GM13976 (cell line): ENCODE measurements around the gene KIAA0232.

Experiments
- DNase-seq: peaks from one replicate; pipeline ENCODE4 v3.0.0; 2012; ENCODE audit warnings: low spot score
- in situ Hi-C: fragments of 300-500 bp; cut with MboI; formaldehyde crosslinking; loops from one replicate; pipeline ENCODE4 v1.12.0; 2022; ENCODE audit warnings: low sequenced_read_pairs, mixed read lengths, inconsistent platforms; ENCODE audit not compliant: unreplicated experiment
- TF ChIP-seq, protein P1 (sequence below): IDR thresholded peaks from 2 replicates; pipeline ENCODE4 v1.5.1; 2012; ENCODE audit warnings: borderline replicate concordance, mild to moderate bottlenecking; ENCODE audit not compliant: insufficient read depth; ENCODE audit errors: extremely low read depth, missing control alignments, control extremely low read depth

KIAA0232 gene

GRCh38 chr4:6876440-6876839 is 93.9 kb downstream of the KIAA0232 start:
- in situ Hi-C loops, result loop anchor here (25.0 kb wide), 1 partner anchor 164 kb away; the partner anchor contains the start of genes BLOC1S4 and MRFAP1L1
- TF ChIP-seq, protein P1, sequence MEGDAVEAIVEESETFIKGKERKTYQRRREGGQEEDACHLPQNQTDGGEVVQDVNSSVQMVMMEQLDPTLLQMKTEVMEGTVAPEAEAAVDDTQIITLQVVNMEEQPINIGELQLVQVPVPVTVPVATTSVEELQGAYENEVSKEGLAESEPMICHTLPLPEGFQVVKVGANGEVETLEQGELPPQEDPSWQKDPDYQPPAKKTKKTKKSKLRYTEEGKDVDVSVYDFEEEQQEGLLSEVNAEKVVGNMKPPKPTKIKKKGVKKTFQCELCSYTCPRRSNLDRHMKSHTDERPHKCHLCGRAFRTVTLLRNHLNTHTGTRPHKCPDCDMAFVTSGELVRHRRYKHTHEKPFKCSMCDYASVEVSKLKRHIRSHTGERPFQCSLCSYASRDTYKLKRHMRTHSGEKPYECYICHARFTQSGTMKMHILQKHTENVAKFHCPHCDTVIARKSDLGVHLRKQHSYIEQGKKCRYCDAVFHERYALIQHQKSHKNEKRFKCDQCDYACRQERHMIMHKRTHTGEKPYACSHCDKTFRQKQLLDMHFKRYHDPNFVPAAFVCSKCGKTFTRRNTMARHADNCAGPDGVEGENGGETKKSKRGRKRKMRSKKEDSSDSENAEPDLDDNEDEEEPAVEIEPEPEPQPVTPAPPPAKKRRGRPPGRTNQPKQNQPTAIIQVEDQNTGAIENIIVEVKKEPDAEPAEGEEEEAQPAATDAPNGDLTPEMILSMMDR, result no peak
- DNase-seq, result no peak

DNA sequence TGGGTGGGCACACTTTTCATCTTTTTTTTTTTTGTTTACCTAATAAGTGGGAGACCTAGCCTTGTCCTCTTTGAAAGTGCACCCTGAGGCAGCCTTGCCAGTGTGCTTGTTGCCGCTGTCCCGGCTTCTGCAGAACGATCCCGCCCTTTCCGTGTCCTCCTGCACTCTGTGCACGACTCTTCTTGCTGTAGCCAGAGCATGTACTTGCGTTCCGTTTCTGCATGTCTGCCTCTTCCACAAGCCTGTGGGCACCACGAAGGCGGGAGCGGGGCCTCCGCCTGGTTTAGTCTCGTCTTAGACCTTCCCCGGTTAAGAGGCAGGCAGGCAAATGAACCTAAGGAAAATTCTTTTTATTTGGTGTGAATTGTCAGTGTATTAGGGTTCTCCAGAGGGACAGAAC is 94.5 kb downstream of the KIAA0232 start:
- DNase-seq, result no peak
- in situ Hi-C loops, result loop anchor here (25.0 kb wide), 1 partner anchor 165 kb away; the partner anchor contains the start of genes BLOC1S4 and MRFAP1L1
- TF ChIP-seq, protein P1, result no peak

DNA sequence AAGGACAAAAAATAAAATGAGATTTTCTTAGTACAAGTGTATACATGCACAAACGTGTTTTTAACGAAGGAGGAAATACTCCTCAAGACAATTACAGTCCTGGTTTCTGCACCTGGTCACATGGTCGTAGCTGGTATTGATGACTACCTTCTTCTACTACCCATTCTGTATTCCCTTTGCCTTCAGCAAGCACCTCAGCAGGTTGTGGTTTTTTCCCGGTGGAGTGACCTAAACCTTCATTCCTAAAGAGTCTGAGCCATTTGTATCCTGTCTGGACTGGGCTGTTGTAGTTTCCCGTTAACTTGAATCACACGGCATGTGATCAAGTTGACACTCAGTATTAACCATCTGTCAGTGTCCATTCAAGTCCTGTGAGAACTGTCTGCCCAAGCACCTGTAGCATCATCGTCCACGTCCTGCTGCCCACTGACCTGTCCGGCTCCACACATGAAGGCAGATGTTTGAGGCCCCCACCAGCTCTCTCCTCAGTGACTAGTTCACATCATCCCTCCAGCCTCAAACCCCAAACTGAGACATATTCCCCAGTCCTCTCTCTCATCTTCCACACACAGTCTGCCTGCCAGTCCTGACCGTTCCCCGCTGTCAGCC is 96.0 kb downstream of the KIAA0232 start:
- TF ChIP-seq, protein P1, result no peak
- in situ Hi-C loops, result loop anchor here (25.0 kb wide), 1 partner anchor 166 kb away; the partner anchor contains the start of genes BLOC1S4 and MRFAP1L1

GRCh38 chr4:6880691-6881090 is 98.2 kb downstream of the KIAA0232 start:
- DNase-seq, result no peak
- in situ Hi-C loops, result loop anchor here (25.0 kb wide), 1 partner anchor 168 kb away; the partner anchor contains the start of genes BLOC1S4 and MRFAP1L1
- TF ChIP-seq, protein P1, result no peak

More for the DNA sequence above, 96.0 kb downstream of the KIAA0232 start:
- no peak for DNase-seq

DNA sequence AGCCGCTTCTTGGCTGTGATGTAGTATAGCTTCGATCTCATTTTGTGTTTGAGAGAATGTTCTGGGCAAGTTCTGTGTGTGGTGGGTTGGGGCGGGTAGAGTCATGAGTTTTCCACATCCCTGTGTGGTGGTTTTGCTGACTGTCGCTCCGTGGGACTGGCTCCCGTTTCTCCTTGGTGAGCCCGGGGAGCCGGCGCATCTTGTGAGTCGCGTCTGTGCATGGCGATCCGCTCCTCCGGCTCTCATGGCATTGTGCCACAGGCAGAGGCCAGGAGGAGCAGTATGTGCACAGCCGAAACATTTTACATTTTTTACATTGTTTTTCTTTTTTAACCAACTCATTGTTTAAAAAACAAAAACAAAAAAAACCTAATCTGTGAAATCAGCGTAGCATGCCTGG is 99.4 kb downstream of the KIAA0232 start:
- TF ChIP-seq, protein P1, result no peak
- in situ Hi-C loops, result loop anchor here (25.0 kb wide), 1 partner anchor 170 kb away; the partner anchor contains the start of genes BLOC1S4 and MRFAP1L1

DNA sequence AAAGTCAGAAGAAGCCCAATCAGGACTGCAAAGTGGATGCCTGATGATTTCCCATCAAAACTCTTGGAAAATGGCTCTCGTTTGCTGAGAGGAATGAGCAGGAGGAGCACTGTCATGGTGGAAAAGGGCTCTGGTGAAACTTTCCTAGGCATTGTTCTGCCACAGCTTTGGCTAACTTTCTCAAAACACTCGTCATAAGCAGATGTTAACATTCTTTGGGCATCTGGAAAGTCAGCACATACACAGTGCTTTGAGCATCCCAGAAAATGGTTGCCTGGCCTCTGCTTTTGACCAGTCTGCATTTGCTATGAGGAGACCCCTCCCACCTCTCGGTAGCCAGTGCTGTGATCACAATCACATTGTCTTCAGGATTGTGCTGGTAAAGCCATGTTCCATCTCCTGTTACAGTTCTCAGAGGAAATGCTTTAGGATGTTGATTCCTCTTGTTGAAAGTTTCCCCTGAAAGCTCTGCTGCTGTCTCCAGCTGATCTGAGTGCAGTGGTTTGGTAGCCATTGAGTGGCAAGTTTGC is 101.9 kb downstream of the KIAA0232 start:
- TF ChIP-seq, protein P1, result no peak
- DNase-seq, result no peak

More for the DNA sequence above, 99.4 kb downstream of the KIAA0232 start:
- no peak for DNase-seq

More for the DNA sequence above, 101.9 kb downstream of the KIAA0232 start:
- in situ Hi-C loops, result loop anchor here (25.0 kb wide), 1 partner anchor 172 kb away; the partner anchor contains the start of genes BLOC1S4 and MRFAP1L1
